Erythroblast (primary cell): Measurements from ENCODE around the gene ARSB.
"Not testable (repeated sequence)": the region's sequence is repeated elsewhere in the genome, so short reads cannot be mapped to it uniquely, and the experiment has no call there.

Experiments
- GATA1 ChIP-seq: IDR thresholded peaks from 2 replicates; pipeline ENCODE4 v1.6.1; 2011; ENCODE audit warnings: low read depth, mild to moderate bottlenecking, control low read depth, low read length, moderate library complexity
- POLR2A ChIP-seq: IDR thresholded peaks from 2 replicates; pipeline ENCODE4 v1.6.1; 2011; ENCODE audit warnings: mild to moderate bottlenecking, low read length

- TF ChIP-seq POLR2A, GATA1: not testable (repeated sequence)
These were observed 119.0 kb downstream of the ARSB start for GRCh38 chr5:78866076-78866475.
